B cell (primary cell): Measurements from ENCODE around the gene CEP95. TPM values are rescaled to one million over a fixed set of nuclear protein-coding genes. Genes with fewer than 3 reads are reported as not detected.
"Not testable (repeated sequence)": the region's sequence is repeated elsewhere in the genome, so short reads cannot be mapped to it uniquely, and the experiment has no call there.

Source experiments
- ATAC-seq: fragments of 200-7000 bp; cut with Tn5 transposase; one replicate; pipeline ENCODE4 v1.10.0; 2021; ENCODE audit warnings: low read depth, mild to moderate bottlenecking, moderate number of reproducible peaks, moderate library complexity
- CTCF ChIA-PET: fragments of 350-600 bp; sonication (Branson Sonifier 250); formaldehyde crosslinking; loops from one replicate; lab custom pipeline; 2021; ENCODE audit warnings: antibody characterized with exemption, inconsistent platforms; lab: Charles Lee
- POLR2A ChIA-PET: fragments of 350-600 bp; sonication (Branson Sonifier 250); formaldehyde crosslinking; loops from one replicate; lab custom pipeline; 2021; ENCODE audit warnings: antibody characterized with exemption; lab: Charles Lee
- DNase-seq: peaks from one replicate; pipeline ENCODE4 v3.0.0; 2013
- H2AFZ ChIP-seq: 2 replicates; pipeline ENCODE4 v1.6.1; 2012; ENCODE audit warnings: mild to moderate bottlenecking, low read depth, low read length; ENCODE audit not compliant: insufficient read depth, poor library complexity, severe bottlenecking
- H3K27ac ChIP-seq, 2 donors: 1 replicate in 1 of 2; 2 replicates in 1 of 2; pipeline ENCODE4 v1.5.1; 2012 to 2013; ENCODE audit warnings: low read length in 2 of 2, mild to moderate bottlenecking in 2 of 2, moderate library complexity in 1 of 2
- H3K27me3 ChIP-seq, 4 experiments: fragments of 200-600 bp in 1 of 4; sonication (generic) in 1 of 4; replicated peaks in 1 of 4; 1 replicate in 2 of 4; 2 replicates in 2 of 4; pipeline versions ENCODE4 v1.6.1 to v1.7.0; 2013 to 2016; ENCODE audit warnings: low read length in 3 of 4, mild to moderate bottlenecking in 2 of 4, mixed read lengths in 1 of 4, moderate library complexity in 1 of 4; ENCODE audit not compliant: insufficient read depth in 4 of 4, control insufficient read depth in 3 of 4; ENCODE audit errors: control extremely low read depth in 1 of 4
- H3K36me3 ChIP-seq, 2 experiments: replicated peaks in 1 of 2; 1 replicate in 1 of 2; 2 replicates in 1 of 2; pipeline versions ENCODE4 v1.6.1 to v1.7.1; 2013; ENCODE audit warnings: low read length in 1 of 2; ENCODE audit not compliant: insufficient read depth in 2 of 2, control insufficient read depth in 1 of 2; ENCODE audit errors: control extremely low read depth in 1 of 2, extremely low read depth in 1 of 2
- H3K4me1 ChIP-seq, 2 donors: fragments of 200-600 bp in 1 of 2; sonication (generic) in 1 of 2; 1 replicate in 1 of 2; 2 replicates in 1 of 2; pipeline versions ENCODE4 v1.5.1 to v1.6.1; 2013 to 2017; ENCODE audit warnings: low read length in 2 of 2; ENCODE audit not compliant: control insufficient read depth in 2 of 2, insufficient read depth in 2 of 2
- H3K4me2 ChIP-seq: replicated peaks from 2 replicates; pipeline ENCODE3; 2012; ENCODE audit warnings: mild to moderate bottlenecking, low read depth, low read length; ENCODE audit not compliant: poor library complexity, severe bottlenecking
- H3K4me3 ChIP-seq, 5 experiments: fragments of 200-600 bp in 1 of 5; sonication (generic) in 1 of 5; 1 replicate in 3 of 5; 2 replicates in 2 of 5; pipeline versions ENCODE4 v1.5.1 to v1.7.0; 2011 to 2016; ENCODE audit warnings: low read length in 4 of 5, mild to moderate bottlenecking in 4 of 5, low read depth in 2 of 5, control low read depth in 1 of 5, moderate library complexity in 1 of 5; ENCODE audit not compliant: insufficient read depth in 1 of 5; ENCODE audit errors: control extremely low read depth in 1 of 5, extremely low read depth in 1 of 5
- H3K79me2 ChIP-seq: fragments of 200-600 bp; sonication (generic); one replicate; pipeline ENCODE4 v1.6.0; 2016; ENCODE audit warnings: low read length; ENCODE audit not compliant: control insufficient read depth, insufficient read depth
- H3K9ac ChIP-seq: fragments of 200-600 bp; sonication (generic); 2 replicates; pipeline ENCODE4 v1.6.1; 2017; ENCODE audit warnings: mild to moderate bottlenecking, low read length, moderate library complexity
- H3K9me3 ChIP-seq, 3 donors: one replicate each; pipeline versions ENCODE4 v1.6.1 to v1.7.1; 2013; ENCODE audit warnings: low read length in 2 of 3; ENCODE audit not compliant: control insufficient read depth in 2 of 3, insufficient read depth in 1 of 3; ENCODE audit errors: control extremely low read depth in 1 of 3
- H4K20me1 ChIP-seq: 2 replicates; pipeline ENCODE4 v1.6.0; 2012; ENCODE audit warnings: mild to moderate bottlenecking, low read length; ENCODE audit not compliant: insufficient read depth, control insufficient read depth, poor library complexity, severe bottlenecking
- H3K27ac Mint-ChIP-seq: one replicate; pipeline ENCODE4 v1.8.0; 2021; ENCODE audit warnings: mixed read lengths
- H3K27me3 Mint-ChIP-seq: one replicate; pipeline ENCODE4 v1.8.0; 2021; ENCODE audit warnings: mixed read lengths
- H3K4me1 Mint-ChIP-seq: one replicate; pipeline ENCODE4 v1.8.0; 2021; ENCODE audit warnings: mixed read lengths
- H3K4me3 Mint-ChIP-seq: one replicate; pipeline ENCODE4 v1.8.0; 2021; ENCODE audit warnings: mixed read lengths
- H3K9me3 Mint-ChIP-seq: one replicate; pipeline ENCODE4 v1.8.0; 2022; ENCODE audit warnings: mixed read lengths; ENCODE audit not compliant: insufficient read depth
- EZH2 ChIP-seq: IDR thresholded peaks from 2 replicates; pipeline ENCODE4 v1.6.1; 2012; ENCODE audit warnings: borderline replicate concordance, low read depth, mild to moderate bottlenecking, moderate library complexity, low read length; ENCODE audit not compliant: insufficient read depth, poor library complexity, severe bottlenecking
- WGBS: methylation state at CpG from one replicate; pipeline ENCODE4 v1.1.5; 2013; ENCODE audit warnings: missing lambda C conversion rate; ENCODE audit not compliant: insufficient coverage; 5-methylcytosine and 5-hydroxymethylcytosine counted together
- intact Hi-C: fragments of 100-400 bp; cut with micrococcal nuclease; formaldehyde crosslinking; loops from one replicate; pipeline ENCODE4 v1.10.0; 2022
- polyA plus RNA-seq: library from polyadenylated mRNA; depleted of rRNA; stranded (reverse); fragments of >200 nt; gene quantifications from 2 replicates; pipeline ENCODE4 v1.2.3, GENCODE V29; 2012
- total RNA-seq, 2 donors: library from RNA; stranded (reverse); fragments of 120-200 nt in 1 of 2; gene quantifications; 1 replicate in 1 of 2; 2 replicates in 1 of 2; pipeline versions ENCODE4 v1.2.3 to v1.2.4, GENCODE V29; 2013 to 2022
- TF ChIP-seq, protein P1 (sequence below): fragments of 200-600 bp; IDR thresholded peaks from one replicate; pipeline ENCODE4 v1.8.0; 2022; ENCODE audit warnings: antibody characterized with exemption, mild to moderate bottlenecking

Gene CEP95
- total and polyA plus RNA-seq, 2 donors (not counting 1 experiment from before 2014, with no cell fraction given) = 71.1 to 122 TPM

DNA sequence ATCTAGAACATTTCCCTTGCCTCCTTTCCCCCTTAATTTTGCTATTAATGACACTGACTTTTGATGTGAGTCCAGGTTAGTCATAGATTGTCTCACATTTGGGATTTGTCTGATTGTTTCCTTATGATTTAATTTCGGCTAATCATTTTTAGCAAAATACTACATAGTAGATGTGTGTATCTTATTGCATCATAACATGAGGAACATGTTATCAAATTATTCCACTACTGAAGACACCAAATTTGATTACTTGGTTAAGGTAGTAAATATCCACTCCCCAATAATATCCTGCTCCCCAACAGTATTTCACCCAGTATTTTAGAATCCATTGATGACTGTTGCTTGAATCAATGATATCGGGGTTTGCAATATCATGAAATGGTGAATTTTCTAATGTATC is 12.7 kb upstream of the CEP95 start:
- no peak overlapping the region for H3K9ac ChIP-seq
- Mint-ChIP-seq H3K9me3 (no peaks in the 10 kb centered on the region), H3K27me3 (no peaks in the 10 kb centered on the region), H3K27ac (no peak overlapping the region), H3K4me1 (peaks cover 47% of the 10 kb centered on the region), H3K4me3 (peak overlapping the region; percentile 77)
- H3K9me3 ChIP-seq = no peaks in the 10 kb centered on the region
- POLR2A ChIA-PET = interaction anchor here (4.6 kb wide), 1 partner anchor 12 kb away, joined by 97 read pairs; the partner anchor contains the start of genes CEP95 and DDX5
- peak overlapping the region in 1 of 2 donors; percentile 3 for H3K27ac ChIP-seq
- H3K79me2 ChIP-seq = peaks cover 36% of the 10 kb centered on the region
- DNase-seq = no peak
- CTCF ChIA-PET = interaction anchor here (6.9 kb wide), 1 partner anchor 74 kb away, joined by 112 read pairs; no protein-coding TSS in a partner anchor
- peaks cover 12% of the 10 kb centered on the region for H4K20me1 ChIP-seq
- intact Hi-C loops = no loop called here
- H3K4me2 ChIP-seq = peak overlapping the region; percentile 80
- H3K36me3 ChIP-seq = peaks cover 2 to 36% of the 10 kb centered on the region in 2 experiments
- H3K4me1 ChIP-seq = peaks cover 29% of the 10 kb centered on the region in 2 donors
- no peaks in the 10 kb centered on the region for H3K27me3 ChIP-seq
- no peak overlapping the region for H3K4me3 ChIP-seq
- WGBS = no CpG with 5 or more reads among the region's 2 CpGs
- TF ChIP-seq EZH2 = no peak
- TF ChIP-seq, protein P1, sequence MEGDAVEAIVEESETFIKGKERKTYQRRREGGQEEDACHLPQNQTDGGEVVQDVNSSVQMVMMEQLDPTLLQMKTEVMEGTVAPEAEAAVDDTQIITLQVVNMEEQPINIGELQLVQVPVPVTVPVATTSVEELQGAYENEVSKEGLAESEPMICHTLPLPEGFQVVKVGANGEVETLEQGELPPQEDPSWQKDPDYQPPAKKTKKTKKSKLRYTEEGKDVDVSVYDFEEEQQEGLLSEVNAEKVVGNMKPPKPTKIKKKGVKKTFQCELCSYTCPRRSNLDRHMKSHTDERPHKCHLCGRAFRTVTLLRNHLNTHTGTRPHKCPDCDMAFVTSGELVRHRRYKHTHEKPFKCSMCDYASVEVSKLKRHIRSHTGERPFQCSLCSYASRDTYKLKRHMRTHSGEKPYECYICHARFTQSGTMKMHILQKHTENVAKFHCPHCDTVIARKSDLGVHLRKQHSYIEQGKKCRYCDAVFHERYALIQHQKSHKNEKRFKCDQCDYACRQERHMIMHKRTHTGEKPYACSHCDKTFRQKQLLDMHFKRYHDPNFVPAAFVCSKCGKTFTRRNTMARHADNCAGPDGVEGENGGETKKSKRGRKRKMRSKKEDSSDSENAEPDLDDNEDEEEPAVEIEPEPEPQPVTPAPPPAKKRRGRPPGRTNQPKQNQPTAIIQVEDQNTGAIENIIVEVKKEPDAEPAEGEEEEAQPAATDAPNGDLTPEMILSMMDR = no peak
- no peak for ATAC-seq
- H2AFZ ChIP-seq = no peak overlapping the region

- Histone ChIP-seq H3K4me2 (peak overlapping the region; percentile 80), H3K79me2 (peaks cover 39% of the 10 kb centered on the region), H3K4me1 (peaks cover 29% of the 10 kb centered on the region in 2 donors), H3K36me3 (peaks cover 3 to 34% of the 10 kb centered on the region in 2 experiments), H4K20me1 (peaks cover 15% of the 10 kb centered on the region), H3K4me3 (peak overlapping the region in 1 of 5 experiments; percentile 5)
- intact Hi-C loops = loop anchor here (5.0 kb wide), 2 partner anchors 173 to 563 kb away; partner anchors contain the start of gene CD79B
- peaks cover 53% of the 10 kb centered on the region for H3K4me1 Mint-ChIP-seq
- peak overlapping the region; percentile 99 for H3K4me3 Mint-ChIP-seq
- not testable (repeated sequence) for DNase-seq, ATAC-seq, H3K9me3 ChIP-seq, H3K9ac ChIP-seq, H3K27ac Mint-ChIP-seq, H3K27me3 Mint-ChIP-seq, H3K27ac ChIP-seq, H2AFZ ChIP-seq, H3K9me3 Mint-ChIP-seq, H3K27me3 ChIP-seq
- POLR2A ChIA-PET = interaction anchor here (4.6 kb wide), 1 partner anchor 11 kb away, joined by 97 read pairs; the partner anchor contains the start of genes CEP95 and DDX5
- CTCF ChIA-PET = interaction anchor here (6.9 kb wide), 1 partner anchor 75 kb away, joined by 112 read pairs; no protein-coding TSS in a partner anchor
- 100% methylated on average over 3 of the region's 5 CpGs for WGBS
These were observed 11.5 kb upstream of the CEP95 start for GRCh38 chr17:64495300-64495699.
